Ectodermal cell (in vitro differentiated cells): Measurements from ENCODE around the gene TAS2R60. TPM values are rescaled to one million over a fixed set of nuclear protein-coding genes. Genes with fewer than 3 reads are reported as not detected.

Experiments
- H3K27ac ChIP-seq: 2 replicates; pipeline ENCODE4 v1.7.0; 2013; ENCODE audit warnings: mild to moderate bottlenecking, low read depth, low read length; ENCODE audit not compliant: insufficient read depth, poor library complexity, severe bottlenecking
- H3K27me3 ChIP-seq: 2 replicates; pipeline ENCODE4 v1.7.0; 2013; ENCODE audit warnings: mild to moderate bottlenecking, low read length; ENCODE audit not compliant: insufficient read depth, control insufficient read depth, poor library complexity, severe bottlenecking
- H3K36me3 ChIP-seq: one replicate; pipeline ENCODE4 v1.7.0; 2013; ENCODE audit warnings: low read length; ENCODE audit not compliant: control insufficient read depth, insufficient read depth
- H3K4me1 ChIP-seq: one replicate; pipeline ENCODE4 v1.7.0; 2013; ENCODE audit warnings: low read length; ENCODE audit not compliant: control insufficient read depth, insufficient read depth
- H3K4me3 ChIP-seq: 2 replicates; pipeline ENCODE4 v1.7.0; 2013; ENCODE audit warnings: low read depth, low read length, control low read depth; ENCODE audit not compliant: insufficient read depth
- H3K9me3 ChIP-seq: 2 replicates; pipeline ENCODE4 v1.7.0; 2013; ENCODE audit warnings: mild to moderate bottlenecking, low read length, moderate library complexity; ENCODE audit not compliant: control insufficient read depth
- WGBS, 2 experiments: methylation state at CpG; one replicate each; pipeline ENCODE4 v1.1.7; 2013; ENCODE audit warnings: missing lambda C conversion rate in 2 of 2; 5-methylcytosine and 5-hydroxymethylcytosine counted together
- polyA plus RNA-seq, 4 experiments: library from polyadenylated mRNA; stranded (reverse); fragments of 50-300 nt; gene quantifications; one replicate each; pipeline ENCODE4 v1.2.3, GENCODE V29; 2013

TAS2R60 gene
- polyA plus RNA-seq (2013, experiment 1 of 4), result not detected
- polyA plus RNA-seq (2013, experiment 2 of 4), result not detected
- not detected for polyA plus RNA-seq (2013, experiment 3 of 4)
- polyA plus RNA-seq (2013, experiment 4 of 4), result not detected

DNA sequence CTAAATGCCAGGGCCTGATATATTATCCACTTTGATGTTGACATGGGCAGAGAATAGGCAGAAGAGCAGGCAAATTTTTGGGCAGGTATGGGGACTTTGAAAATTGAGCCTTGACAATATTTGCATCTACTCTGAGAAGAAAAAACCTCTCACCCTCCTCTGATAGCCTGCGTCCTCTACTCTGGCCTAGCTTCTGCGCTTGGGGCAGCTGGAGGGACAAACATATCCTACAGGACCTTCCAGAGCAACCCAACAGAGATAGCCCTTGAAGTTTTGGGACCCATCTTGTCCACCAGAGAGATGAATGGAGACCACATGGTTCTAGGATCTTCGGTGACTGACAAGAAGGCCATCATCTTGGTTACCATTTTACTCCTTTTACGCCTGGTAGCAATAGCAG is at the start of gene TAS2R60:
Gene TAS2R60, plus strand, starts transcription at position 301 of the 400 bp plus-strand sequence. Its CDS starts 0 bp downstream, at position 301.
- Histone ChIP-seq H3K4me3 (no peak within 1 kb of the TSS), H3K9me3 (no peaks in the 10 kb centered on the region), H3K27ac (no peak within 1 kb of the TSS), H3K36me3 (no peaks in the 10 kb centered on the region), H3K4me1 (peaks cover 4% of the 10 kb centered on the region), H3K27me3 (no peaks in the 10 kb centered on the region)
- 78 to 85% methylated on average over 4 of the region's 4 CpGs for WGBS, 2 experiments

GRCh38 chr7:143394068-143394467 is 49.2 kb upstream of the TAS2R60 start:
- no peaks in the 10 kb centered on the region for H3K9me3 ChIP-seq
- no peaks in the 10 kb centered on the region for H3K4me1 ChIP-seq
- WGBS, 2 experiments, result 95 to 98% methylated on average over 6 of the region's 6 CpGs

GRCh38 chr7:143394777-143395176 is 48.5 kb upstream of the TAS2R60 start:
- no peaks in the 10 kb centered on the region for H3K9me3 ChIP-seq
- WGBS, 2 experiments, result 86 to 87% methylated on average over 6 of the region's 6 CpGs
- H3K4me1 ChIP-seq, result no peaks in the 10 kb centered on the region
- H3K27me3 ChIP-seq, result no peaks in the 10 kb centered on the region
- peaks cover 12% of the 10 kb centered on the region for H3K36me3 ChIP-seq
- H3K4me3 ChIP-seq, result no peak overlapping the region
- no peak overlapping the region for H3K27ac ChIP-seq

More at GRCh38 chr7:143394068-143394467, 49.2 kb upstream of the TAS2R60 start:
- no peak overlapping the region for H3K27ac ChIP-seq
- H3K36me3 ChIP-seq, result peaks cover 17% of the 10 kb centered on the region
- no peak overlapping the region for H3K4me3 ChIP-seq
- H3K27me3 ChIP-seq, result no peaks in the 10 kb centered on the region

DNA sequence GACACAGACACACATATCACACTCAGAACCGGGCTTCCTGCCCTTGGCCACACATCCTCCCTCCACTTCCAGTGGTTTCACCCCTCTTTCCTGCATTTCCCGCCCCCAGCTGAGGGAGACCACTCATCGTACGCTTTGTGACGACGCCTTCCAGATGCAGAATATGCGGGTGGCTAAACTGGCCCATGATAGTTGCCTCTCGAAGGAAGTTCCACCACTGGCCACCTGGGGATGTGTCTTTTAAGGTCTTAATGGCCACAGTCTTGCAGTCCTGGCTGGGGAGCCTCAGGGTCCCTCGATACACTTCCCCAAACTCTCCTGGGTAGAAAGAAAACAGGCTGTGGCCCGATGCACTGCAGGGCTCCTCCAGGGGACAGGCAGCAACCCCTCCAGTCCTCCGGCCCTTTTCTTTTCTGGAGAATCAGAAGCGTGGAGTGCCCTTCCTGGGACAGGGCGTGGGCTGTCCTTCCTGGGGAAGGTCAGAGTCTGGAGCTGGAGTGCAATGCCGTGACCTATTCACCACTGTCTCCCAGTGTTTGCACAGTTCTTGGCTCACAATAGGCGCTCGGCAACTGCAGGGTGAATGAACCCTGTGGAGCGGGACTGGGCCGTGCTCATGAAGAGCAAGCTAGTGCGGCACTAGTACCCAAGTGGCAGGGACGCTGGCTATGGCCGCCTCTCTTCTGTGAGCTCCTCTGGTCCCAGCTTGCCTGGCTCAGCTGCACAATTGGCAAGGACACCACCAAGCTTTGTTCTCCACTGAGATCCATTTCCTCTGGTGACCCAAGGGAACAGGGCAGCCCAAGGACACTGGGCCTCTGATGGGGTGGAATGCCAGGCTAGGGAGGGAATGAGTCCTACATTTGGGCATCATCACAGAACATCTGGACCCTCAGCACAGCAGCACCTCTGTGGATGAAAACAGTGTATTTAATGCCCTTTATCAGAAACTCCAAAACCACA is 47.8 kb upstream of the TAS2R60 start:
- H3K4me1 ChIP-seq, result no peaks in the 10 kb centered on the region
- H3K36me3 ChIP-seq, result peaks cover 5% of the 10 kb centered on the region
- no peaks in the 10 kb centered on the region for H3K9me3 ChIP-seq
- H3K27ac ChIP-seq, result no peak overlapping the region
- no peaks in the 10 kb centered on the region for H3K27me3 ChIP-seq
- H3K4me3 ChIP-seq, result no peak overlapping the region
- WGBS, 2 experiments, result 91% methylated on average over 21 of the region's 21 CpGs

GRCh38 chr7:143396182-143396581 is 47.1 kb upstream of the TAS2R60 start:
- no peak overlapping the region for H3K4me3 ChIP-seq
- H3K27ac ChIP-seq, result no peak overlapping the region
- no peaks in the 10 kb centered on the region for H3K9me3 ChIP-seq
- H3K4me1 ChIP-seq, result no peaks in the 10 kb centered on the region
- no peaks in the 10 kb centered on the region for H3K36me3 ChIP-seq
- 78 to 79% methylated on average over 7 of the region's 7 CpGs for WGBS, 2 experiments
- H3K27me3 ChIP-seq, result no peaks in the 10 kb centered on the region

DNA sequence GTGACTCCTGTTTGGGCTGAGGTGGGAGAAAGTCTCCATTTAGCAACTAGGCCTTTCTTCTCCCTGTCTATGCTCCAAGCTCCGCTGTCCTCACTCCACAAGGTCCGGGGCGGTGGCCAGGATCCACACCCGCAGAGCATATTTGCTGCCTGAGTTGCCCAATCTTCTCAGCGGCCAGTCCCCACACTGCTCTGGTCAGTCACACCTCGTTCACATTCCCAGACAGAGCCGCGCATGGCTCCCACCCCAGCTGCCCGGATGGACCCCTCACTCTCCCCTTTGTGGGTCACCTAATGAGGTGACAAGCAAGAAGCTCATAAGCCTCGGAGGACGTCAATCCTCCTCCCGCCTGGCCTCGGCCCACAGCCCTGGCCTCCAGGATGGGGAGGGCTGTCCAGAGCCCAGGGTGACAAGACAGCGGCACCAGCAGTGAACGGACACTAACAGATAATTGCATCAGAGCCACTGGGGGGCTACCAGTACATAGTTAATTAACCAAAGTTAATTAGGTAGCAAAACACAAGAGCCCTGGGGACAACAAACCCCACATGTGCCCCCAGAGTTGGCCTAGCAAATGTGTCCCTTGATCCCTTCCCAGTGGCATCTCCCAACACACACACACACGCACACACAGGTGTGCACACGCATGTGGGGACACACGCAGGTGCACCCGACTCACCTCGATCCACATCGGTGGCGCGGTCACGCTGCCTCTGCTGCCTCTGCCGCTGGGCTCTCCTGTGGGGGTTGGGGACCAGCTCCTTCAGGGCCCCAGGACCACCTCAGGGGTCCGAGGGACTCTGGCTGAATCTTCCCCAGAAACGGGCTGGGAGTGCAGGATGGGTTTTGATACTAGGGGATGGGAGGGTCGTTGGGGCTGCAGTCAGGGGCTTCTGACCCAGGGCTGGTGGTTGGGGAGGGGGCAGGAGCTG is 46.4 kb upstream of the TAS2R60 start:
- no peak overlapping the region for H3K4me3 ChIP-seq
- 92 to 93% methylated on average over 28 of the region's 28 CpGs for WGBS, 2 experiments
- H3K36me3 ChIP-seq, result no peaks in the 10 kb centered on the region
- no peaks in the 10 kb centered on the region for H3K4me1 ChIP-seq
- H3K27me3 ChIP-seq, result no peaks in the 10 kb centered on the region
- no peaks in the 10 kb centered on the region for H3K9me3 ChIP-seq
- H3K27ac ChIP-seq, result no peak overlapping the region

DNA sequence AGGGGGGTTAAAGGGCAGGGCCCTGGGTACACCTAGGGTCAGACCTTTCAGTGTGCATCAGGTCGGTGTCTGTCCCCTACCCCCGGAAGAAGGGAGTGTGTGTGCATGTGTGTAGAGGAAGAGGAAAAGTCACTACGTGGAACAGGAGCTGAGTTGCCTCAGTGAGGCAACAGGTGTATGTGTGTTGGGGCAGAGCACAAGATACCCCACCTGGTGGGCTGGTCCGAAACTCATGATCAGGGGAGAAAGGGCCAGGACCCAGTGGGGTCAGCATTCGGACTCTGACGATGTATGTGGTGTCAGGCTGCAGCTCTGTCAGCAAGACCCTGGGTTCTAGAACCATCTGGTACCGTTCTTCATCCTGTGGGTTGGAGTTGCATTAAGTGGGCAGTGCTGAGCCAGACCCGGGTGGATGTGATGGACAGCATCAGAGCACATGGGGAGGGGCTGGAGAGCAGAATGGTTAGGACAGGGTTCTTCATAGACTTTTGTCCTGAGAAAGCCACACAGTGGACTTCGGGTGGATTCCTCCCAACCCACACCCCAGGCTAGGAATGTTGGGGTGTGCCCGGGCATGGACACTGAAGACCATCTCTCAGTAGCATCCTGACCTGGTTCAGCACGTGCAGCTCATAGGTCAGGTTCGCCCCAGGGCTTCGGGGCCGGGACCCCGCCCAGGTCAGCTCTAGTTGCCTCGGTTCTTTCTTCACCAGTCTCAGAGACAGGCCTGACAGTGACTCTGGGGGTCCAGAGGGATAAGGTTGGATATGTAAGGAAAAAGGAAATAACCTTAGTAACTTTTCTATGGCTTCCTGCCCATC is 45.3 kb upstream of the TAS2R60 start:
- H3K4me3 ChIP-seq, result no peak overlapping the region
- no peak overlapping the region for H3K27ac ChIP-seq
- no peaks in the 10 kb centered on the region for H3K4me1 ChIP-seq
- no peaks in the 10 kb centered on the region for H3K27me3 ChIP-seq
- 93 to 94% methylated on average over 16 of the region's 16 CpGs for WGBS, 2 experiments
- H3K9me3 ChIP-seq, result no peaks in the 10 kb centered on the region
- no peaks in the 10 kb centered on the region for H3K36me3 ChIP-seq

DNA sequence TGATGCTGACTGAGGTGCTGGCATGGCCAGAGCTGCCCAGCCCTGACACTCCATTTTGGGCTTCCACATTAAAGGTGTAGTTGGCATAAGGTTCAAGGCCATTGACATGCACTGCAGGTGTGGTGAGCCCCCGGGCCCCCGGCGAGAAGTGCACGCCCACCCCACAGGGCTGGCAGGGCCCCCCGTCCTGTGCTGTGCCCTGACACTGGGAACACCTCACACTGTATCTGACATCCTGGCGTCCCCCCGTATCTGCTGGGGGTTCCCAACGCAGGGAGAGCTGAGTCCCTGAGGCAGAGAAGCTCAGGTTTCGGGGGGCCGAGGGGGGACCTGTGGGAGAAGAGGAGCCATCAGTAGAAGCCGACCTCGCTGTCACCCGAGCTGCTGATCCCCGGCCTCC is 44.6 kb upstream of the TAS2R60 start:
- no peaks in the 10 kb centered on the region for H3K36me3 ChIP-seq
- H3K27me3 ChIP-seq, result no peaks in the 10 kb centered on the region
- no peaks in the 10 kb centered on the region for H3K9me3 ChIP-seq
- no peak overlapping the region for H3K4me3 ChIP-seq
- no peak overlapping the region for H3K27ac ChIP-seq
- 91 to 95% methylated on average over 14 of the region's 14 CpGs for WGBS, 2 experiments
- no peaks in the 10 kb centered on the region for H3K4me1 ChIP-seq

DNA sequence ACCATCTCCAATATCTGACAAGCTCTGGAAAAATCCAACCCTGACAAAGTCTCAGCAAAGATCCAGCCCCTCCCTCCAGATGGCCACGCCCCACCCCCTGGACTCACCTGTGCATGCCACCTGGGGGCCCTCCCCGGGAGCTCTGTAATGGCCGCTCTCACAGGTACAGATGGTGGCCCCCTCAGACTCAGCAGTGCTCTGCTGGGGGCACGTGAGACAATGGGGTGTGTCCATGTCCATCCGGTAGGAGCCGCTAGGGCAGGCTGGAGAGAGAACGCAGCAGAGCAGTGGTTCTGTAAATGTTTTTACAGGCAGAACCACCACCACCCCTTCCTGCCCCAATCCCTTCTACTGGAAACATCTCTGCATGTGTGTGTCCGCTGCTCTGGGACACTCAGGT is 44.1 kb upstream of the TAS2R60 start:
- no peaks in the 10 kb centered on the region for H3K36me3 ChIP-seq
- no peak overlapping the region for H3K4me3 ChIP-seq
- no peaks in the 10 kb centered on the region for H3K27me3 ChIP-seq
- 92 to 93% methylated on average over 8 of the region's 8 CpGs for WGBS, 2 experiments
- H3K27ac ChIP-seq, result no peak overlapping the region
- H3K9me3 ChIP-seq, result no peaks in the 10 kb centered on the region
- H3K4me1 ChIP-seq, result no peaks in the 10 kb centered on the region
